Tibial nerve (tissue), 4 donors: ENCODE data around the gene TLE4. TPM values are rescaled to one million over a fixed set of nuclear protein-coding genes. Genes with fewer than 3 reads are reported as not detected.
"Not testable (repeated sequence)": the region's sequence is repeated elsewhere in the genome, so short reads cannot be mapped to it uniquely, and the experiment has no call there.

Experiments used
- DNase-seq, 2 donors: peaks; one replicate each; pipeline ENCODE4 v3.0.0-alpha.2; 2019; ENCODE audit warnings: low spot score in 2 of 2
- H3K27ac ChIP-seq, 4 donors: fragments of 200-600 bp; sonication (generic) in 3 of 4; one replicate each; pipeline ENCODE4 v1.5.1; 2017 to 2019; ENCODE audit warnings: mild to moderate bottlenecking in 1 of 4
- H3K27me3 ChIP-seq, 2 donors: fragments of 200-600 bp; sonication (generic) in 1 of 2; one replicate each; pipeline versions ENCODE4 v1.5.1 to v1.6.0; 2017 to 2019
- H3K36me3 ChIP-seq, 3 donors: fragments of 200-600 bp; sonication (generic); one replicate each; pipeline ENCODE4 v1.5.1; 2018 to 2019
- H3K4me1 ChIP-seq, 4 donors: fragments of 200-600 bp; sonication (generic) in 3 of 4; one replicate each; pipeline ENCODE4 v1.5.1; 2017 to 2019
- H3K4me3 ChIP-seq, 4 donors: fragments of 200-600 bp; sonication (generic) in 3 of 4; one replicate each; pipeline ENCODE4 v1.5.1; 2017 to 2019; ENCODE audit warnings: mild to moderate bottlenecking in 1 of 4, moderate library complexity in 1 of 4
- H3K9me3 ChIP-seq, 4 donors: fragments of 200-600 bp; sonication (generic) in 3 of 4; one replicate each; pipeline ENCODE4 v1.5.1; 2017 to 2019
- EP300 ChIP-seq, 2 donors: sonication (generic); formaldehyde crosslinking; IDR thresholded peaks; one replicate each; pipeline ENCODE4 v1.6.1; 2017; ENCODE audit warnings: antibody characterized with exemption in 2 of 2, mild to moderate bottlenecking in 1 of 2
- POLR2A ChIP-seq, 2 donors: fragments of 450-650 bp; IDR thresholded peaks; one replicate each; pipeline ENCODE4 v1.6.1; 2017; ENCODE audit warnings: antibody characterized with exemption in 2 of 2, mild to moderate bottlenecking in 2 of 2, moderate library complexity in 2 of 2
- WGBS, 2 donors: methylation state at CpG; one replicate each; pipeline ENCODE4 v1.1.5; 2018; 5-methylcytosine and 5-hydroxymethylcytosine counted together
- total RNA-seq, 4 donors: library from RNA; depleted of rRNA; stranded (reverse); fragments of >200 nt; gene quantifications; one replicate each; pipeline ENCODE4 v1.1.0, GENCODE V29; 2016
- TF ChIP-seq, protein P1 (sequence below), 5 experiments: fragments of 200-600 bp in 3 of 5; fragments of 450-650 bp in 2 of 5; sonication (generic) in 3 of 5; IDR thresholded peaks; one replicate each; pipeline ENCODE4 v1.5.1; 2016 to 2019; ENCODE audit warnings: antibody characterized with exemption in 5 of 5, mild to moderate bottlenecking in 3 of 5, moderate library complexity in 2 of 5

Gene TLE4
- total RNA-seq, 4 donors from 2014 or later, result 28.0 to 34.3 (median 29.8) TPM

DNA sequence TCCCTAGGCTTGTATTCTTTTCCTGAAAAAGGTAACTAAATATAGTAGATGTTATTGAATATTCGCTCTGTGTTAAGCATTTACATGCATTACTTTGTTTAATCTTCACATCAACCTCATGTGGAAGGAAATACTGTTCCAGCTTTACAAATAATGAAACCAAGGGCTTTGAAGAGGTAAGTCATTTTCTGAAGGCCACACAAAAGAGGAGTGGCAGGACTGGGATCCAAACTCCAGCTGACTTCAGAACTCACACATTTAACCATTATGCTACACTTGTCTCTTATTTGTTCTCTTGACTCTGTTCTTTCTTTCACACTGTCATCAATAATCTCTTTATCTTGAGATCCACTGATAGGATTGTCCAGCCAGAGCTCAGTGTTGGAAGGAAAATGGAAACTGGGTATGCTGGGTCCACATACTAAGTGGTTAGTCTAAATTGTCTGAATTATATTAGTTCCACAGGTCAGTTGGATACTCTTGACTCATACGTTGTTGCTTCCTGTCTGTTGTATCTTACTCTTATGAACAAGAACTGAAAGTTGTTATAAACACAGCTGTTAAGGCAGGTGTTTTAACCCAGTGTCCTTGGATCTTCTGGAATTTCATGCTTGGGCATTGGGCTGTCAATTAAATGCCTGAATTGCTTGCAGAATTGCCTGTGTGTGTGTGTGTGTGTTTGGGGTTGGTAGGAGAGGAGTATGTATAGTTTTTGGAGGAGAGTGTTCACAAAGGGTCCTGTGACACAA, 65.6 kb downstream of the TLE4 start:
- H3K27ac ChIP-seq, result no peak overlapping the region
- peaks cover 0 to 4% (median 0%) of the 10 kb centered on the region in 4 donors for H3K9me3 ChIP-seq
- 77 to 79% methylated on average over 2 of the region's 2 CpGs for WGBS, 2 donors
- no peak for DNase-seq
- H3K36me3 ChIP-seq, result peaks cover 0 to 4% (median 0%) of the 10 kb centered on the region in 3 donors
- H3K4me3 ChIP-seq, result no peak overlapping the region
- TF ChIP-seq, protein P1, sequence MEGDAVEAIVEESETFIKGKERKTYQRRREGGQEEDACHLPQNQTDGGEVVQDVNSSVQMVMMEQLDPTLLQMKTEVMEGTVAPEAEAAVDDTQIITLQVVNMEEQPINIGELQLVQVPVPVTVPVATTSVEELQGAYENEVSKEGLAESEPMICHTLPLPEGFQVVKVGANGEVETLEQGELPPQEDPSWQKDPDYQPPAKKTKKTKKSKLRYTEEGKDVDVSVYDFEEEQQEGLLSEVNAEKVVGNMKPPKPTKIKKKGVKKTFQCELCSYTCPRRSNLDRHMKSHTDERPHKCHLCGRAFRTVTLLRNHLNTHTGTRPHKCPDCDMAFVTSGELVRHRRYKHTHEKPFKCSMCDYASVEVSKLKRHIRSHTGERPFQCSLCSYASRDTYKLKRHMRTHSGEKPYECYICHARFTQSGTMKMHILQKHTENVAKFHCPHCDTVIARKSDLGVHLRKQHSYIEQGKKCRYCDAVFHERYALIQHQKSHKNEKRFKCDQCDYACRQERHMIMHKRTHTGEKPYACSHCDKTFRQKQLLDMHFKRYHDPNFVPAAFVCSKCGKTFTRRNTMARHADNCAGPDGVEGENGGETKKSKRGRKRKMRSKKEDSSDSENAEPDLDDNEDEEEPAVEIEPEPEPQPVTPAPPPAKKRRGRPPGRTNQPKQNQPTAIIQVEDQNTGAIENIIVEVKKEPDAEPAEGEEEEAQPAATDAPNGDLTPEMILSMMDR (IDR thresholded peaks at IDR 0.05), result no peak
- TF ChIP-seq POLR2A (IDR thresholded peaks at IDR 0.05) (no peak), EP300 (IDR thresholded peaks at IDR 0.05) (no peak)
- no peaks in the 10 kb centered on the region for H3K27me3 ChIP-seq
- no peaks in the 10 kb centered on the region for H3K4me1 ChIP-seq

DNA sequence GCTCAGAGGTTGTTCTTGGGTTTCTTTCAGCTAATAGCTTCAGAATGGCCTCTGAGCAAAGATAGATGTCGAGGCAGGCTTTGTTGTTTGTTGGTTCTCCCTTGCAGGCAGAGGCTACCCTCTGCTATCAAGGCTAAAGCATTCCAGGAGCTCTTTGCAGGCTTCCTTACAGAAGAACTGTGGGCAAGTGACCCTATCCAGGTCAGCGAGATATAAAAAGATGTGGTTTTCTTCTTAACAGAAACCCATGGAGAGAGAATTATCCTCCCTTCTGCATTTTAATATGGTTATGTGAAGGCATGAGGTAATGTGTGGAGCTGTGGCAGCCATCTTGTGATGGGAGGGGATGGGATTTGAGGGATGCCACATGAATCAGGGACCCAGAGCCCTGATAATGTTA, 67.0 kb downstream of the TLE4 start:
- Histone ChIP-seq H3K36me3 (peaks cover 0 to 6% (median 0%) of the 10 kb centered on the region in 3 donors), H3K27me3 (no peaks in the 10 kb centered on the region), H3K27ac (no peak overlapping the region), H3K9me3 (peaks cover 0 to 4% (median 0%) of the 10 kb centered on the region in 4 donors), H3K4me1 (no peaks in the 10 kb centered on the region), H3K4me3 (no peak overlapping the region)
- 93 to 94% methylated on average over 2 of the region's 2 CpGs for WGBS, 2 donors
- no peak for DNase-seq
- TF ChIP-seq POLR2A (IDR thresholded peaks at IDR 0.05) (no peak), EP300 (IDR thresholded peaks at IDR 0.05) (no peak)
- TF ChIP-seq, protein P1 (IDR thresholded peaks at IDR 0.05), result no peak

DNA sequence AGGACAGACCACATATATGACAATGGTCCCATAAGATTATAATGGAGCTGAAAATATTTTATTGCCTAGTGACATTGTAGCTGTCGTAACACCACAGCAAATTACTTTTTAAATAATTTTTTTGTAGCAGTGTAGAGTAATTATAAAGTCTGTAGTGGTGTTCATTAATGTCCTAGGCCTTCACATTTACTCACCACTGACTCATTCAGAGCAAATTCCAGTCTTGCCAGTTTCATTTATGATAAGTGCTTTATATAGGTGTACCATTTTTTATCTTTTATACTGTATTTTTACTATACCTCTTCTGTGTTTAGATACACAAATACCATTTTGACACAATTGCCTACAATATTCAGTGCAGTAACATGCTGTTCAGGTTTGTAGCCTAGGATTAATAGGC, 67.6 kb downstream of the TLE4 start:
- Histone ChIP-seq H3K27ac (no peak overlapping the region), H3K4me1 (no peaks in the 10 kb centered on the region), H3K9me3 (peaks cover 0 to 8% (median 0%) of the 10 kb centered on the region in 4 donors), H3K27me3 (no peaks in the 10 kb centered on the region), H3K36me3 (peaks cover 0 to 11% (median 0%) of the 10 kb centered on the region in 3 donors), H3K4me3 (no peak overlapping the region)
- no peak for TF ChIP-seq EP300 (IDR thresholded peaks at IDR 0.05)
- TF ChIP-seq POLR2A (IDR thresholded peaks at IDR 0.05), result no peak
- TF ChIP-seq, protein P1 (IDR thresholded peaks at IDR 0.05), result no peak
- no peak for DNase-seq
- 100% methylated on average over 1 of the region's 1 CpG for WGBS, 2 donors

DNA sequence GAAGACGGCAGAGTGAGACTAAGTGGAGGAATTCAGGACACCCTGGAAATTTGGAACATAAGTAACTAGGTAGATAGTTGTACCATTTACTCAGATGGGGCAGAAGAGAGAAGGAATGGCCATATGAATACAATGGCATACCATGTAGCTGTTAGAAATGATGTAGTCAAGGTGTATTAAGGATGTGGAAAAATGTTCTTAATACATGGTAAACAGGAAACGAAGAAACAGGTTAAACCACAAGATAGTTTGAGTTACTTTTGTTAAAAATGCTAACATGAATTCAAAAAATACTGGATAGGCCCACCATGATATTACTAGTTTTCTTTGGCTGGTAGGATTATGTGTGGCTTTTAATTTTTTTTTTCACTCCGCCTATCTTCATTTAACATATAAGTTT, 68.3 kb downstream of the TLE4 start:
- H3K27me3 ChIP-seq, result not testable (repeated sequence)
- 97 to 99% methylated on average over 3 of the region's 3 CpGs for WGBS, 2 donors
- H3K36me3 ChIP-seq, result peaks cover 0 to 16% (median 0%) of the 10 kb centered on the region in 3 donors

DNA sequence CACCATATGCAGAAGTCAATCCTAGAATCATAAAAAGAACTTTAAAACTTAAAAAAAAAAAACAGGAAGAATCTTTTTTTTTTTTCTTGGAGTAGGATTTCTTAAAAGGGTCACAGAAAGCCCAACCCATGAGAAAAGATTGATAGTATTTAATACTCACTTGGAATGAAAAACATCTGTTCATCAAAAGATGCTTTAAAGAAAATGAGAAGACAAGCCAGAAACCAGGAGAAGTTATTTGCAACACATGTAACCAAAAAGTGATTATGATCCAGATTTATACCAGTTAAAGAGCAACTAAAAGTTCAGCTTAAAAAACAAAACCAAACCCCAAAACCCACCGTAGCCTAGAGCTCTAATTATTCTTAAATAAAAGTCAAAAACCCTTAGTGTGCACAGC, 69.3 kb downstream of the TLE4 start:
- no peak overlapping the region for H3K27ac ChIP-seq
- no peaks in the 10 kb centered on the region for H3K4me1 ChIP-seq
- 47% methylated on average over 1 of the region's 1 CpG for WGBS, 2 donors
- no peak for DNase-seq
- H3K27me3 ChIP-seq, result no peaks in the 10 kb centered on the region
- no peak overlapping the region for H3K4me3 ChIP-seq
- TF ChIP-seq EP300 (IDR thresholded peaks at IDR 0.05) (no peak), POLR2A (IDR thresholded peaks at IDR 0.05) (no peak)
- TF ChIP-seq, protein P1 (IDR thresholded peaks at IDR 0.05), result no peak
- H3K9me3 ChIP-seq, result peaks cover 0 to 12% (median 0%) of the 10 kb centered on the region in 4 donors
- peaks cover 0 to 16% (median 0%) of the 10 kb centered on the region in 3 donors for H3K36me3 ChIP-seq

More for the DNA sequence above, 68.3 kb downstream of the TLE4 start:
- peaks cover 0 to 12% (median 0%) of the 10 kb centered on the region in 4 donors for H3K9me3 ChIP-seq
- not testable (repeated sequence) for H3K4me3 ChIP-seq, DNase-seq, H3K27ac ChIP-seq, H3K4me1 ChIP-seq
